ENCODE measurements around the gene CCL28.

Gene CCL28

DNA sequence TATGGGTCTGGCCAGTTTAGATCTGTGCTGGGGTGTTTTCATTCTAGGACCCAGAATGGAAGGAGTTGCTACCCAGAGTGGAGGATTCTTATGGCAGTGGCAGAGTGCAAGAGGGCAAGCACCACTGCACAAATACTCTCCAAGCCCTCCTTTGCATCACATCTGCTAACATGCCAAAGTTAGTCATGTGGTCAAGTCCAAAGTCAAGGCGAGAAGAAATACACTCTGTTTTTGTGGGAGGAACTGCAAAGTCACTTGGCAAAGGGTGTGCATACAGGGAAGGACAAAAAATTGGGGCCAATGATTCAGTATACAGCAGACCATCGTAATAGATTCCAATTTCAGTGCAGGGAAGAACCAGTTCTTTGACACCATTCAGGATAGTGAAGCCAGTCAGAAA is 55.1 kb downstream of the CCL28 start:
- Histone ChIP-seq H3K27ac (replicated peaks) (no peak overlapping the region), H3K4me3 (replicated peaks; ENCODE audit: insufficient read depth, low read length) (no peak overlapping the region), H3K27me3 (ENCODE audit: insufficient read depth, poor library complexity, severe bottlenecking) (no peaks in the 10 kb centered on the region)
- DNase-seq (ENCODE audit: low read depth in 1 of 2, low spot score in 1 of 2) = no peak
- no peak for TF ChIP-seq GABPA (IDR thresholded peaks at IDR 0.05; ENCODE audit: low read depth)
- TF ChIP-seq, protein P1, sequence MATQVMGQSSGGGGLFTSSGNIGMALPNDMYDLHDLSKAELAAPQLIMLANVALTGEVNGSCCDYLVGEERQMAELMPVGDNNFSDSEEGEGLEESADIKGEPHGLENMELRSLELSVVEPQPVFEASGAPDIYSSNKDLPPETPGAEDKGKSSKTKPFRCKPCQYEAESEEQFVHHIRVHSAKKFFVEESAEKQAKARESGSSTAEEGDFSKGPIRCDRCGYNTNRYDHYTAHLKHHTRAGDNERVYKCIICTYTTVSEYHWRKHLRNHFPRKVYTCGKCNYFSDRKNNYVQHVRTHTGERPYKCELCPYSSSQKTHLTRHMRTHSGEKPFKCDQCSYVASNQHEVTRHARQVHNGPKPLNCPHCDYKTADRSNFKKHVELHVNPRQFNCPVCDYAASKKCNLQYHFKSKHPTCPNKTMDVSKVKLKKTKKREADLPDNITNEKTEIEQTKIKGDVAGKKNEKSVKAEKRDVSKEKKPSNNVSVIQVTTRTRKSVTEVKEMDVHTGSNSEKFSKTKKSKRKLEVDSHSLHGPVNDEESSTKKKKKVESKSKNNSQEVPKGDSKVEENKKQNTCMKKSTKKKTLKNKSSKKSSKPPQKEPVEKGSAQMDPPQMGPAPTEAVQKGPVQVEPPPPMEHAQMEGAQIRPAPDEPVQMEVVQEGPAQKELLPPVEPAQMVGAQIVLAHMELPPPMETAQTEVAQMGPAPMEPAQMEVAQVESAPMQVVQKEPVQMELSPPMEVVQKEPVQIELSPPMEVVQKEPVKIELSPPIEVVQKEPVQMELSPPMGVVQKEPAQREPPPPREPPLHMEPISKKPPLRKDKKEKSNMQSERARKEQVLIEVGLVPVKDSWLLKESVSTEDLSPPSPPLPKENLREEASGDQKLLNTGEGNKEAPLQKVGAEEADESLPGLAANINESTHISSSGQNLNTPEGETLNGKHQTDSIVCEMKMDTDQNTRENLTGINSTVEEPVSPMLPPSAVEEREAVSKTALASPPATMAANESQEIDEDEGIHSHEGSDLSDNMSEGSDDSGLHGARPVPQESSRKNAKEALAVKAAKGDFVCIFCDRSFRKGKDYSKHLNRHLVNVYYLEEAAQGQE (IDR thresholded peaks at IDR 0.05; ENCODE audit: insufficient replicate concordance, low read depth) = no peak
- no peak for TF ChIP-seq POLR2AphosphoS5 (IDR thresholded peaks at IDR 0.05; ENCODE audit: low read depth)
- TF ChIP-seq, protein P2, sequence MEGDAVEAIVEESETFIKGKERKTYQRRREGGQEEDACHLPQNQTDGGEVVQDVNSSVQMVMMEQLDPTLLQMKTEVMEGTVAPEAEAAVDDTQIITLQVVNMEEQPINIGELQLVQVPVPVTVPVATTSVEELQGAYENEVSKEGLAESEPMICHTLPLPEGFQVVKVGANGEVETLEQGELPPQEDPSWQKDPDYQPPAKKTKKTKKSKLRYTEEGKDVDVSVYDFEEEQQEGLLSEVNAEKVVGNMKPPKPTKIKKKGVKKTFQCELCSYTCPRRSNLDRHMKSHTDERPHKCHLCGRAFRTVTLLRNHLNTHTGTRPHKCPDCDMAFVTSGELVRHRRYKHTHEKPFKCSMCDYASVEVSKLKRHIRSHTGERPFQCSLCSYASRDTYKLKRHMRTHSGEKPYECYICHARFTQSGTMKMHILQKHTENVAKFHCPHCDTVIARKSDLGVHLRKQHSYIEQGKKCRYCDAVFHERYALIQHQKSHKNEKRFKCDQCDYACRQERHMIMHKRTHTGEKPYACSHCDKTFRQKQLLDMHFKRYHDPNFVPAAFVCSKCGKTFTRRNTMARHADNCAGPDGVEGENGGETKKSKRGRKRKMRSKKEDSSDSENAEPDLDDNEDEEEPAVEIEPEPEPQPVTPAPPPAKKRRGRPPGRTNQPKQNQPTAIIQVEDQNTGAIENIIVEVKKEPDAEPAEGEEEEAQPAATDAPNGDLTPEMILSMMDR (IDR thresholded peaks at IDR 0.05; ENCODE audit: insufficient read depth, low read length) = no peak
- no peak for TF ChIP-seq SPI1 (IDR thresholded peaks at IDR 0.05; ENCODE audit: borderline replicate concordance, low read depth)

DNA sequence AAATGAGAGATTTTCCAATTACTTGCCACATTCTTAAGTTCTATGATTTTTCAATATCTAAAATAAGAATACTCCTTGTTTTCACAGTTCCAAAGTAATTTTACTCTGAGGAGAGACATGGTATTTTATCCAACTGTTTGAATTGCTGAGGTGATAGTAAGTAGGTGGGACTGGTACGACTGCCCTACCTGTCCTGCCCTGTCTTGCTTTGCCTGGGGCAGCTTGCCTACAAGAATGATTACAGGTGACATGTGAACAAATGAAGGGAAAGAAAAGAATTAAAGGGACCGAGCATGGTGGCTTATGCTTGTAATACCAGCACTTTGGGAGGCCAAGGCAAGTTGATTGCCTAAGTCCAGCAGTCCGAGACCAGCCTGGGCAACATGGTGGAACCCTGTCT is 57.4 kb downstream of the CCL28 start:
- H3K27ac ChIP-seq (replicated peaks) = no peak overlapping the region
- H3K4me3 ChIP-seq (replicated peaks; ENCODE audit: insufficient read depth, low read length) = no peak overlapping the region
- no peaks in the 10 kb centered on the region for H3K27me3 ChIP-seq (ENCODE audit: insufficient read depth, poor library complexity, severe bottlenecking)
- no peak for TF ChIP-seq SPI1 (IDR thresholded peaks at IDR 0.05; ENCODE audit: borderline replicate concordance, low read depth)
- DNase-seq (ENCODE audit: low read depth in 1 of 2, low spot score in 1 of 2) = no peak

DNA sequence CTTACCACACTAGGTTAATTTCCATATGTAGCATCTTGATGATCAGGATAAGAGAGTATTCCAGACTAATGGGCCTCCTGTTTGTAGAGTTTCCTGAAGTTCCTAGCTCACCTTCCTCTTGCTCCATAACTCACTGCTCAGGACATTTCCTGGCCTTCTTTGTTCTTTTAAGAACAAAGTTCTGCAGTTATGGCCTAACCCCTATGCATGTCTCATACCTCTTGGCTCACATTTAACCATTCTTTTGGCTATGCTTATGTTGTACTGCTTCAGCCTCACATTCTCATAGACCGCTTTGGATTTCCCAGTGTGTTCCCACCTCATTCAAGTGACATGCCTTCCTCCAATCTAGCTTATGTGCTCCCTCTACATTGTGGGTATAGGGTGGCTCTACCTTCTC is 58.5 kb downstream of the CCL28 start:
- no peak for DNase-seq (ENCODE audit: low read depth in 1 of 2, low spot score in 1 of 2)
- TF ChIP-seq GABPA (IDR thresholded peaks at IDR 0.05; ENCODE audit: low read depth) (no peak), SPI1 (IDR thresholded peaks at IDR 0.05; ENCODE audit: borderline replicate concordance, low read depth) (no peak), POLR2AphosphoS5 (IDR thresholded peaks at IDR 0.05; ENCODE audit: low read depth) (no peak)
- TF ChIP-seq, protein P1 (IDR thresholded peaks at IDR 0.05; ENCODE audit: insufficient replicate concordance, low read depth) = no peak
- TF ChIP-seq, protein P2 (IDR thresholded peaks at IDR 0.05; ENCODE audit: insufficient read depth, low read length) = no peak
- Histone ChIP-seq H3K27ac (replicated peaks) (no peak overlapping the region), H3K27me3 (ENCODE audit: insufficient read depth, poor library complexity, severe bottlenecking) (no peaks in the 10 kb centered on the region), H3K4me3 (replicated peaks; ENCODE audit: insufficient read depth, low read length) (no peak overlapping the region)

DNA sequence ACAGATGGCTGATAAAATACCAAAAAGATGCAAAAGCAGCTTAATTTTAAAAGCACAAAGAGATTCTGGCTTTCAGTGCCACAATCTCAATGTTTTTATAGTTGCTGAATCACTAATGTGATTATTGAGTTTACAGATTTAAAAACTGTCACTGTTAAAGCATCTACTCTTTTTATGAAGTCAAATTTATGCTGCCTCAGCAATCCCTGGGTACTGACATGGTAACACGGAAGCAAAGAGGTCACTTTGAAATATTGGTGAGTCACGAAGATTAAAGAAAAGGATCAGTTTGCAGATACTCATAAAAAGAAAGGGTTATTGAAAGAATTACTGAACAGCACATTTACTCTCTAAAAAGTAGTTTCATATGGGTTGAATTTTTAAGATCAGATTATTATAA is 59.3 kb downstream of the CCL28 start:
- TF ChIP-seq SPI1 (IDR thresholded peaks at IDR 0.05; ENCODE audit: borderline replicate concordance, low read depth) = no peak
- TF ChIP-seq, protein P2 (IDR thresholded peaks at IDR 0.05; ENCODE audit: insufficient read depth, low read length) = no peak
- TF ChIP-seq, protein P1 (IDR thresholded peaks at IDR 0.05; ENCODE audit: insufficient replicate concordance, low read depth) = no peak
- no peak for TF ChIP-seq POLR2AphosphoS5 (IDR thresholded peaks at IDR 0.05; ENCODE audit: low read depth)
- TF ChIP-seq GABPA (IDR thresholded peaks at IDR 0.05; ENCODE audit: low read depth) = no peak
- DNase-seq (ENCODE audit: low read depth in 1 of 2, low spot score in 1 of 2) = no peak
- no peaks in the 10 kb centered on the region for H3K27me3 ChIP-seq (ENCODE audit: insufficient read depth, poor library complexity, severe bottlenecking)

More for the DNA sequence above, 59.3 kb downstream of the CCL28 start:
- Histone ChIP-seq H3K27ac (replicated peaks) (no peak overlapping the region), H3K4me3 (replicated peaks; ENCODE audit: insufficient read depth, low read length) (no peak overlapping the region)
